ENCODE results near the gene GYPC. TPM values are rescaled to one million over a fixed set of nuclear protein-coding genes. Genes with fewer than 3 reads are reported as not detected.

The GYPC gene
- polyA plus RNA-seq, 1 donor (not counting 4 experiments of a cell fraction or from before 2014, with no cell fraction given) = not detected

DNA sequence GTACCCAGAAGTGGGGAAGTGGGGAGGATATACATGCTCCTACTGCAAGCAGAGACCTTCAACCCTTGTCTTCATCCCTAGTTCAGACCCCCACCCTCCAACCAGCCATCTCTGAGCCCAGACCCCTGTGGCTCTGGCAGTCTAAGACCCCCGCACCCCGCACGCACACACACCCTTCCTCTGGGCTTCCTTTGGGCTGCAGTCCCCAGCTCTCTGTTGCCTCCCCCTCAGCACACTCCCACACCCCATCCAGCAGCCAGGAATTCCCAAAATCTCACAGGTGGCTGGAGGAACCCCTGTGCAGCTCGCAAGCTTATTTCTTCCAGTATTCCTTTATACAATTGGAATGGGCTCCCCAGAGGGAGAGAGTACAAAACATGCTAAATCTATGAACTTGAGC lies 13.9 kb upstream of the GYPC start:
- Histone ChIP-seq H3K79me2 (ENCODE audit: control insufficient read depth, insufficient read depth, low read length) (no peaks in the 10 kb centered on the region), H3K4me3 (ENCODE audit: control insufficient read depth in 2 of 3, extremely low read depth in 1 of 3, insufficient read depth in 2 of 3, low read depth in 1 of 3, low read length in 3 of 3) (no peak overlapping the region), H3K27ac (ENCODE audit: control insufficient read depth, insufficient read depth, low read length) (no peak overlapping the region), H4K20me1 (ENCODE audit: control insufficient read depth, extremely low read depth, insufficient read depth, low read length) (no peaks in the 10 kb centered on the region), H3K36me3 (ENCODE audit: control insufficient read depth in 2 of 2, extremely low read depth in 1 of 2, insufficient read depth in 2 of 2, low read length in 2 of 2) (no peaks in the 10 kb centered on the region), H2AFZ (ENCODE audit: control insufficient read depth, low read length) (no peak overlapping the region), H3K4me1 (ENCODE audit: control insufficient read depth, extremely low read depth, insufficient read depth, low read length) (no peaks in the 10 kb centered on the region), H3K9me3 (ENCODE audit: control insufficient read depth, low read depth, low read length) (no peaks in the 10 kb centered on the region), H3K4me2 (ENCODE audit: control insufficient read depth, extremely low read depth, insufficient read depth, low read depth, low read length) (no peak overlapping the region), H3K9me1 (ENCODE audit: control insufficient read depth, extremely low read depth, insufficient read depth, low read length) (no peaks in the 10 kb centered on the region), H3K9ac (ENCODE audit: control insufficient read depth, extremely low read depth, insufficient read depth, low read length) (no peak overlapping the region), H3K27me3 (ENCODE audit: control insufficient read depth, extremely low read depth, insufficient read depth, low read length) (no peaks in the 10 kb centered on the region)
- FAIRE-seq (no peak), DNase-seq (ENCODE audit: low read depth, low spot score) (no peak)
- dilution Hi-C loops (cut with MboI; ENCODE audit: extremely low pct_ligation_motif_present, low sequenced_read_pairs) = no loop called here
- TF ChIP-seq EZH2 (IDR thresholded peaks at IDR 0.05; ENCODE audit: low read length) = no peak
- TF ChIP-seq, protein P1, sequence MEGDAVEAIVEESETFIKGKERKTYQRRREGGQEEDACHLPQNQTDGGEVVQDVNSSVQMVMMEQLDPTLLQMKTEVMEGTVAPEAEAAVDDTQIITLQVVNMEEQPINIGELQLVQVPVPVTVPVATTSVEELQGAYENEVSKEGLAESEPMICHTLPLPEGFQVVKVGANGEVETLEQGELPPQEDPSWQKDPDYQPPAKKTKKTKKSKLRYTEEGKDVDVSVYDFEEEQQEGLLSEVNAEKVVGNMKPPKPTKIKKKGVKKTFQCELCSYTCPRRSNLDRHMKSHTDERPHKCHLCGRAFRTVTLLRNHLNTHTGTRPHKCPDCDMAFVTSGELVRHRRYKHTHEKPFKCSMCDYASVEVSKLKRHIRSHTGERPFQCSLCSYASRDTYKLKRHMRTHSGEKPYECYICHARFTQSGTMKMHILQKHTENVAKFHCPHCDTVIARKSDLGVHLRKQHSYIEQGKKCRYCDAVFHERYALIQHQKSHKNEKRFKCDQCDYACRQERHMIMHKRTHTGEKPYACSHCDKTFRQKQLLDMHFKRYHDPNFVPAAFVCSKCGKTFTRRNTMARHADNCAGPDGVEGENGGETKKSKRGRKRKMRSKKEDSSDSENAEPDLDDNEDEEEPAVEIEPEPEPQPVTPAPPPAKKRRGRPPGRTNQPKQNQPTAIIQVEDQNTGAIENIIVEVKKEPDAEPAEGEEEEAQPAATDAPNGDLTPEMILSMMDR (optimal IDR thresholded peaks at IDR 0.05 in 1 of 3, IDR thresholded peaks at IDR 0.05 in 1 of 3, conservative IDR thresholded peaks at IDR 0.05 in 1 of 3; ENCODE audit: extremely low read depth in 1 of 3, insufficient read depth in 2 of 3, low read length in 3 of 3) = no peak

- Histone ChIP-seq H3K4me3 (ENCODE audit: control insufficient read depth in 2 of 3, extremely low read depth in 1 of 3, insufficient read depth in 2 of 3, low read depth in 1 of 3, low read length in 3 of 3) (no peak overlapping the region), H3K4me2 (ENCODE audit: control insufficient read depth, extremely low read depth, insufficient read depth, low read depth, low read length) (no peak overlapping the region), H3K36me3 (ENCODE audit: control insufficient read depth in 2 of 2, extremely low read depth in 1 of 2, insufficient read depth in 2 of 2, low read length in 2 of 2) (no peaks in the 10 kb centered on the region), H3K79me2 (ENCODE audit: control insufficient read depth, insufficient read depth, low read length) (no peaks in the 10 kb centered on the region), H3K9ac (ENCODE audit: control insufficient read depth, extremely low read depth, insufficient read depth, low read length) (no peak overlapping the region), H3K27me3 (ENCODE audit: control insufficient read depth, extremely low read depth, insufficient read depth, low read length) (no peaks in the 10 kb centered on the region), H2AFZ (ENCODE audit: control insufficient read depth, low read length) (no peak overlapping the region), H3K4me1 (ENCODE audit: control insufficient read depth, extremely low read depth, insufficient read depth, low read length) (no peaks in the 10 kb centered on the region), H4K20me1 (ENCODE audit: control insufficient read depth, extremely low read depth, insufficient read depth, low read length) (no peaks in the 10 kb centered on the region), H3K9me1 (ENCODE audit: control insufficient read depth, extremely low read depth, insufficient read depth, low read length) (no peaks in the 10 kb centered on the region), H3K9me3 (ENCODE audit: control insufficient read depth, low read depth, low read length) (no peaks in the 10 kb centered on the region), H3K27ac (ENCODE audit: control insufficient read depth, insufficient read depth, low read length) (no peak overlapping the region)
- FAIRE-seq = no peak
- dilution Hi-C loops (cut with MboI; ENCODE audit: extremely low pct_ligation_motif_present, low sequenced_read_pairs) = no loop called here
- TF ChIP-seq, protein P1 (optimal IDR thresholded peaks at IDR 0.05 in 1 of 3, IDR thresholded peaks at IDR 0.05 in 1 of 3, conservative IDR thresholded peaks at IDR 0.05 in 1 of 3; ENCODE audit: extremely low read depth in 1 of 3, insufficient read depth in 2 of 3, low read length in 3 of 3) = no peak
- no peak for TF ChIP-seq EZH2 (IDR thresholded peaks at IDR 0.05; ENCODE audit: low read length)
- no peak for DNase-seq (ENCODE audit: low read depth, low spot score)
Measured at GRCh38 chr2:126643431-126643830, 12.5 kb upstream of the GYPC start.

All from keratinocyte (primary cell).